CD4-positive, alpha-beta T cell (primary cell): ENCODE measurements around the gene CACNA1E. TPM values are rescaled to one million over a fixed set of nuclear protein-coding genes. Genes with fewer than 3 reads are reported as not detected.

Experiments used
- ATAC-seq: fragments of 200-7000 bp; cut with Tn5 transposase; one replicate; pipeline ENCODE4 v1.10.0; 2022; ENCODE audit warnings: mild to moderate bottlenecking; ENCODE audit not compliant: poor library complexity
- CTCF ChIA-PET: fragments of 350-600 bp; sonication (Branson Sonifier 250); formaldehyde crosslinking; loops from one replicate; lab custom pipeline; 2021; ENCODE audit warnings: antibody characterized with exemption, inconsistent platforms; lab: Charles Lee
- POLR2A ChIA-PET: fragments of 350-600 bp; sonication (Branson Sonifier 250); formaldehyde crosslinking; loops from one replicate; lab custom pipeline; 2021; ENCODE audit warnings: antibody characterized with exemption, inconsistent platforms; lab: Charles Lee
- DNase-seq, 14 experiments: peaks; one replicate each; pipeline ENCODE4 v3.0.0-alpha.2; 2013 to 2020; ENCODE audit warnings: mixed read lengths in 2 of 14
- H3K27ac ChIP-seq, 2 donors: one replicate each; pipeline versions ENCODE4 v1.5.1 to v1.7.0; 2013; ENCODE audit warnings: low read length in 2 of 2, low read depth in 1 of 2, mild to moderate bottlenecking in 1 of 2
- H3K27me3 ChIP-seq, 2 experiments: 1 replicate in 1 of 2; 2 replicates in 1 of 2; pipeline versions ENCODE4 v1.6.1 to v1.7.0; 2013; ENCODE audit warnings: low read length in 2 of 2, control low read depth in 1 of 2, mild to moderate bottlenecking in 1 of 2, moderate library complexity in 1 of 2; ENCODE audit not compliant: insufficient read depth in 2 of 2, control insufficient read depth in 1 of 2
- H3K36me3 ChIP-seq: one replicate; pipeline ENCODE4 v1.6.1; 2013; ENCODE audit warnings: low read length, control low read depth; ENCODE audit not compliant: insufficient read depth
- H3K4me1 ChIP-seq: one replicate; pipeline ENCODE4 v1.6.1; 2013; ENCODE audit warnings: low read length, control low read depth; ENCODE audit not compliant: insufficient read depth
- H3K4me3 ChIP-seq: one replicate; pipeline ENCODE4 v1.5.1; 2013; ENCODE audit warnings: mild to moderate bottlenecking, low read length, moderate library complexity
- H3K9me3 ChIP-seq, 2 experiments: 1 replicate in 1 of 2; 2 replicates in 1 of 2; pipeline versions ENCODE4 v1.6.1 to v1.7.0; 2013; ENCODE audit warnings: low read length in 2 of 2, mild to moderate bottlenecking in 2 of 2, control low read depth in 1 of 2, moderate library complexity in 1 of 2; ENCODE audit not compliant: control insufficient read depth in 1 of 2, insufficient read depth in 1 of 2
- H3K27ac Mint-ChIP-seq: one replicate; pipeline ENCODE4 v1.8.0; 2020; ENCODE audit warnings: mixed read lengths
- H3K27me3 Mint-ChIP-seq: one replicate; pipeline ENCODE4 v1.8.0; 2021; ENCODE audit warnings: mixed read lengths
- H3K36me3 Mint-ChIP-seq: one replicate; pipeline ENCODE4 v1.8.0; 2021; ENCODE audit warnings: low read depth, mixed read lengths
- H3K4me1 Mint-ChIP-seq: one replicate; pipeline ENCODE4 v1.8.0; 2021; ENCODE audit warnings: low read depth, mixed read lengths
- H3K4me3 Mint-ChIP-seq: one replicate; pipeline ENCODE4 v1.8.0; 2020; ENCODE audit warnings: mild to moderate bottlenecking, mixed read lengths
- H3K9me3 Mint-ChIP-seq: one replicate; pipeline ENCODE4 v1.8.0; 2020; ENCODE audit warnings: mixed read lengths
- intact Hi-C, 2 experiments: fragments of 100-400 bp; cut with DNase I in 1 of 2; cut with micrococcal nuclease in 1 of 2; formaldehyde crosslinking; loops; one replicate each; pipeline versions ENCODE4 v1.15.1 to v1.9.0; 2023 to 2025; cut with DNase I, micrococcal nuclease
- total RNA-seq, 174 experiments: library from RNA in 2 of 174; stranded (reverse) in 2 of 174; gene quantifications; one replicate each; pipeline ENCODE4 v1.2.3 and lab custom pipeline; 2021 to 2026
- TF ChIP-seq, protein P1 (sequence below): fragments of 200-600 bp; IDR thresholded peaks from one replicate; pipeline ENCODE4 v1.8.0; 2022; ENCODE audit warnings: antibody characterized with exemption, mild to moderate bottlenecking

Gene CACNA1E
- total RNA-seq, 2 experiments from 2014 or later, result not detected

DNA sequence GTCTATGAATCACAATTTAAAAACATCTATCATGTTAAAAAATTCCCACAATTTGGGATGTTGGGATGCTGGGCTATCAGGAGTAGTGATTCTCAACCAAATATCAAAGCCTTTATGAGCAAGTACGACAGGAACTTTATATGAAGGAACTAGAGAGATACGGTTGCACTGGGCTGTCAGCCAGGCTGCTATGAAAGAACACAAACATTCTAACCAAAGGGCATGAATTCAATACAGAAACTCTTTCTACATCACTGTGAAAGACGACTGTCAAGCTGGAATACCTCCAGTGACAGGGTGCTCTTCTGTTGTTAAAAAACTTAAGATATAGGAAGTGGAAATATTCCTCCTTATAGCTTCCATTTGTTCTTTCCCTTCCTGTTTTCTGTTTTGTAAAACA lies 9.8 kb downstream of the CACNA1E start:
- intact Hi-C loops, result no loop called here
- H3K27ac ChIP-seq, result no peak overlapping the region

DNA sequence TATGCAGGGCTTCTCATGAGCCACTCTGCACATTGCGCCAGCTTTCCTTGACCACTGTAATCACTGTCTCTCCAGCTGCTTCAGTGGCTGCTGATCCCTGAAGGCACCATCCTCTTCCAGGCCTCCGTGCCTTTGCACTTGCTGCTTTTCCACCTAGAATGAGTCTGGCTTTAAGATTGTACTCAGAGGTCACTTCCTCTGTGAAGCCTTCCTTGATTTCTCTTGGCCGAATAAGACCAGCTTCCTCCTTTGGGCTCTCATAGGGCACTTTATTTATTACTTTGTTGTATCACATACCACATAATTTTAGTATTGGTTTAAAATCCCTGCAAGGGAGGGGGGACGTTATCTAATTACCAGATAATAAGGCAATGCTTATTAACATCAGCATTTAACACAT lies 10.6 kb downstream of the CACNA1E start:
- intact Hi-C loops, result no loop called here
- no peaks in the 10 kb centered on the region for H3K36me3 Mint-ChIP-seq
- DNase-seq (no peak), ATAC-seq (no peak)
- H3K9me3 Mint-ChIP-seq, result no peaks in the 10 kb centered on the region
- TF ChIP-seq, protein P1, sequence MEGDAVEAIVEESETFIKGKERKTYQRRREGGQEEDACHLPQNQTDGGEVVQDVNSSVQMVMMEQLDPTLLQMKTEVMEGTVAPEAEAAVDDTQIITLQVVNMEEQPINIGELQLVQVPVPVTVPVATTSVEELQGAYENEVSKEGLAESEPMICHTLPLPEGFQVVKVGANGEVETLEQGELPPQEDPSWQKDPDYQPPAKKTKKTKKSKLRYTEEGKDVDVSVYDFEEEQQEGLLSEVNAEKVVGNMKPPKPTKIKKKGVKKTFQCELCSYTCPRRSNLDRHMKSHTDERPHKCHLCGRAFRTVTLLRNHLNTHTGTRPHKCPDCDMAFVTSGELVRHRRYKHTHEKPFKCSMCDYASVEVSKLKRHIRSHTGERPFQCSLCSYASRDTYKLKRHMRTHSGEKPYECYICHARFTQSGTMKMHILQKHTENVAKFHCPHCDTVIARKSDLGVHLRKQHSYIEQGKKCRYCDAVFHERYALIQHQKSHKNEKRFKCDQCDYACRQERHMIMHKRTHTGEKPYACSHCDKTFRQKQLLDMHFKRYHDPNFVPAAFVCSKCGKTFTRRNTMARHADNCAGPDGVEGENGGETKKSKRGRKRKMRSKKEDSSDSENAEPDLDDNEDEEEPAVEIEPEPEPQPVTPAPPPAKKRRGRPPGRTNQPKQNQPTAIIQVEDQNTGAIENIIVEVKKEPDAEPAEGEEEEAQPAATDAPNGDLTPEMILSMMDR, result no peak
- POLR2A ChIA-PET, result no interaction called here
- no peaks in the 10 kb centered on the region for H3K36me3 ChIP-seq
- H3K4me1 ChIP-seq, result no peaks in the 10 kb centered on the region
- no peak overlapping the region for H3K27ac ChIP-seq
- CTCF ChIA-PET, result no interaction called here
- peaks cover 13 to 34% of the 10 kb centered on the region in 2 experiments for H3K27me3 ChIP-seq
- peaks cover 79% of the 10 kb centered on the region for H3K27me3 Mint-ChIP-seq
- no peaks in the 10 kb centered on the region for H3K9me3 ChIP-seq
- H3K4me3 ChIP-seq, result no peak overlapping the region
- H3K27ac Mint-ChIP-seq, result no peak overlapping the region
- H3K4me3 Mint-ChIP-seq, result no peak overlapping the region
- H3K4me1 Mint-ChIP-seq, result no peaks in the 10 kb centered on the region

More for the DNA sequence above, 9.8 kb downstream of the CACNA1E start:
- DNase-seq, result no peak
- H3K36me3 ChIP-seq, result no peaks in the 10 kb centered on the region
- no peaks in the 10 kb centered on the region for H3K9me3 Mint-ChIP-seq
- no peaks in the 10 kb centered on the region for H3K36me3 Mint-ChIP-seq
- ATAC-seq, result no peak
- no peak overlapping the region for H3K4me3 Mint-ChIP-seq
- no peaks in the 10 kb centered on the region for H3K9me3 ChIP-seq
- TF ChIP-seq, protein P1, result no peak
- peaks cover 86% of the 10 kb centered on the region for H3K27me3 Mint-ChIP-seq
- H3K4me3 ChIP-seq, result no peak overlapping the region
- H3K4me1 Mint-ChIP-seq, result no peaks in the 10 kb centered on the region
- H3K4me1 ChIP-seq, result no peaks in the 10 kb centered on the region
- no peak overlapping the region for H3K27ac Mint-ChIP-seq
- peaks cover 13 to 35% of the 10 kb centered on the region in 2 experiments for H3K27me3 ChIP-seq
- POLR2A ChIA-PET, result no interaction called here
- CTCF ChIA-PET, result interaction anchor here (0.6 kb wide), 1 partner anchor 1210 kb away, joined by 3 read pairs; no protein-coding TSS in a partner anchor

DNA sequence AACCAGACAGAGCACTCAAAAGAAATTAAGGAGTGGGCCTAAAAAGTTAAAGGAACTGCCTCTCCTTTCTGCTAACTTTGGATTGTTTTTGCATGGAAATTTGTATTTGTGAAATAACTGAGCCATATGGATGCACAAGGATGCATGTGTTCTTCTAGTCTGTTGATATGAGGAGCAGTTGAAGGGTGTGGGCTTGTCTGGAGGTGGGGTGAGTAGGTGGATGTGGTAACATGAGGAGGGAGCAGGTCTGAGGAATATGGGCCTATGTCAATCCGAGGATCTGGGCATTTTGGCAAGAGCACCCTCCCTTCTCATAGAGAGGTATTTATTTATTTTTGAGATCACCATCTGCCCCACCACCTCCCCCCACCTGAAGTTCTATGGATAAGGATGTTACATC lies 13.4 kb downstream of the CACNA1E start:
- ATAC-seq, result no peak
- no peaks in the 10 kb centered on the region for H3K9me3 ChIP-seq
- H3K9me3 Mint-ChIP-seq, result no peaks in the 10 kb centered on the region
- no peak overlapping the region for H3K27ac ChIP-seq
- no peaks in the 10 kb centered on the region for H3K36me3 ChIP-seq
- no peak for DNase-seq
- H3K4me1 Mint-ChIP-seq, result no peaks in the 10 kb centered on the region
- TF ChIP-seq, protein P1, result no peak
- H3K36me3 Mint-ChIP-seq, result no peaks in the 10 kb centered on the region
- peaks cover 53% of the 10 kb centered on the region for H3K27me3 Mint-ChIP-seq
- H3K4me3 Mint-ChIP-seq, result no peak overlapping the region
- intact Hi-C loops, result no loop called here
- no peaks in the 10 kb centered on the region for H3K4me1 ChIP-seq
- ChIA-PET CTCF (no interaction called here), POLR2A (no interaction called here)
- no peak overlapping the region for H3K4me3 ChIP-seq
- no peak overlapping the region for H3K27ac Mint-ChIP-seq
- peaks cover 10 to 15% of the 10 kb centered on the region in 2 experiments for H3K27me3 ChIP-seq
